GM23338 (cell line): ENCODE data around the gene PTH2.
"Not testable (repeated sequence)": the region's sequence is repeated elsewhere in the genome, so short reads cannot be mapped to it uniquely, and the experiment has no call there.

Experiments used
- CREB1 ChIP-seq: fragments of 250-450 bp; sonication (Bioruptor Pico); IDR thresholded peaks from 2 replicates; pipeline ENCODE4 v1.5.0; 2020; ENCODE audit warnings: low read depth, mild to moderate bottlenecking, moderate library complexity
- CTCF ChIP-seq, 2 experiments: fragments of 200-600 bp in 1 of 2; sonication (generic) in 1 of 2; conservative IDR thresholded peaks; 2 replicates each; pipeline versions ENCODE4 v1.5.1 to v1.6.1; 2016 to 2017; ENCODE audit warnings: antibody characterized with exemption in 2 of 2, low read depth in 2 of 2, mild to moderate bottlenecking in 2 of 2, moderate library complexity in 1 of 2

- not testable (repeated sequence) for TF ChIP-seq CREB1 (CRISPR knock-in tag); CTCF (conservative IDR thresholded peaks at IDR 0.05; ENCODE audit: low read depth in 2 of 2)
These were observed 21.0 kb upstream of the PTH2 start for GRCh38 chr19:49444100-49444700.
